ENCODE results near the gene METTL9.
"Not testable (repeated sequence)": the region's sequence is repeated elsewhere in the genome, so short reads cannot be mapped to it uniquely, and the experiment has no call there.

Gene METTL9

GRCh38 chr16:21599122-21600030 is at the start of gene METTL9:
Gene METTL9, plus strand, starts transcription at chr16:21599577. Its CDS starts 157 bp downstream, at chr16:21599734.
- Histone ChIP-seq H3K4me3 (peak within 1 kb of the TSS; percentile 65 to 92 (median 87)), H3K27ac (peak within 1 kb of the TSS; percentile 87 to 99 (median 96))

DNA sequence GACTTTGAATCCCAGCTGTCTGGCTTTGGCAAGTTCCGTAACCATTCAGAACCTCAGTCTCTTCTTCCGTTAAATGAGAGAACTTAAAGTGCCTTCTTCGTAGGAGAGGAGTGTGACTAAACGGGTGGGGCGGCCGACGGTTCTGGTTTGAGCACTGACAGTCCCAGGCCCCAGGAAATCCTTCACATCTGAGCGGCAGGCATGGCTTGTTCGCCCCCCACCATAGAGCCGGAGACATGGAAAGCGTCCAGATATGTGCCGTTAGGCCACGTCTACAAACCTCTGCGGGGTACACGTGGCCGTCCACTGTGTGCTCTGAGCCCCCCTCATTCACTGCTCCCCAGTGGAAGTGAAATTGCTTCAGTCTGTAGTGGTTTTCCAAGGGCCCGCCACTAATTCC is 49.4 kb upstream of the METTL9 start:
- not testable (repeated sequence) for H3K4me3 ChIP-seq, H3K27ac ChIP-seq

DNA sequence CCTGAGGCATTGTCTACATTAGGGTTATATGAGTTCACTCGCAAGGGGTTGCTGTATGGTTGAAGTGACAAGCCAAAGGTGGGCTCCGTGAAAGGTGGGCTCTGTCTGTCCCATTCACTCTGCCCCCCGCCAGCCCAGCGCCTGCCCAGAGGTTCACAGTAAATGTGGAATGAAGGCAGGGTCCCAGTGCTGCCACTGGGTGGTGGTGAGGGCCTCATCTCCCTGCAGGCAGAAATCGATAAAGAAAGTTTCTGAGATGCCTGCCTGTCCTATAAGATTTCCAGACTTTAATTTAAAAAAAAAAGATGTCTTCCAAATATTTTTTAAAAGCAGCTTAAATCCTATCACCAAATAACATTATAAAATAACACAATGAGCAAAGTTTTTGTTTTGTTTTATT is 48.9 kb upstream of the METTL9 start:
- not testable (repeated sequence) for H3K27ac ChIP-seq, H3K4me3 ChIP-seq

DNA sequence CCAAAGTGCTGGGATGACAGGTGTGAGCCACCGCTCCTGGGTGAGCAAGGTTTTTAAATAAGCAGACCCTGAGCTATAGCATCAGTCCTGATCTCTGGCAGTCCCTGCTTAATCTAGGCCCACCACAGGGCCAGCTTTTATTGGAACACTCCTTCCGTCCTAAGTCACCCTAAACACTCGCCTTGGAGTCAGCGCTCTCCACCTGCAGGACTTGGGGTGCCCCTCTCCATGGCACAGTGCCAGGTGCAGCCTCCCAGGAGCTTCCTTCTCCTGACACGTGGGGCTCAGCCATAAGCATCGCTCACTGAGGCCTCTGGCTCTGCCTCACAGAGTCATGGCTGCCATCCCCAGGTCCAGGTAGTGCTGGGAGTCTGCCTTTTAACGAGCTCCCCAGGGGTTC is 48.3 kb upstream of the METTL9 start:
- H3K4me3 ChIP-seq, H3K27ac ChIP-seq: not testable (repeated sequence)

DNA sequence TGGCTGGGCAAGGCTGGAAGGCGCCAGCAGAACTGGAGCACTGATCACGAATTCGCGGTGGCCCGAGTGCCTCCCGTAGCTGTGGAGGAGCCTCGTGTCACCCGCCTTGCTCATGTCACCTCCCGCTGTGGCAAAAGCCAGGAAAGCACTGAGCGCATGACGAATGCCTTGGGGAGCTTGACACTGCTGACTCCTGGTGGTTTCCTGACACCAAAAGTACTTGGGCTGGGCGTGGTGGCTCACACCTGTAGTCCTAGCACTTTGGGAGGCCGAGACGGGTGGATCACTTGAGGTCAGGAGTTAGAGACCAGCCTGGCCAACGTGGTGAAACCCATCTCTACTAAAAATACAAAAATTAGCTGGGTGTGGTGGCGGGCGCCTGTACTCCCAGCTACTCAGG is 47.8 kb upstream of the METTL9 start:
- H3K4me3 ChIP-seq, H3K27ac ChIP-seq: not testable (repeated sequence)

GRCh38 chr16:21553481-21554296 is 45.7 kb upstream of the METTL9 start:
- not testable (repeated sequence) for H3K4me3 ChIP-seq, H3K27ac ChIP-seq

- H3K4me3 ChIP-seq, result peak overlapping the region in 3 of 7 experiments; percentile 1 to 12 (median 5)
- H3K27ac ChIP-seq, result no peak overlapping the region
Observed at GRCh38 chr16:21554795-21555585, 44.4 kb upstream of the METTL9 start.

DNA sequence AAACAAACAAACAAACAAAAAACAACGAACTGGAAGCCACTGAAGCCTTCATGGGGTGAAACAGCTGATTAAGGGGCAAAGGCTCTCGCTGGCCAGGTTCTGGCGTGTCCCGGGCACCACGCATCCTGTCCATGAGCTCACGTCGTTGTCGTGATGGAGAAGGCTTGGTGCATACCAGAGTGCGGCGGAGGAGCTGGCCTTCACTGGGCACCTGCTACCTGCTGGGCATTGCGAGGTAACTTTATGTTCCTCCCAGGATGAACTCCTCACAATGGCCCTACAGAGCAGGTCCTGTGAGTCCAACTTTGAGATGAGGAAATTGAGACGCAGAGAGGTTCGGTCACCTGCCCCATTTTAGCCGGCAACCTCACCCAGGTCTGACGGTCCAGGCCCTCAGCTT is 43.8 kb upstream of the METTL9 start:
- H3K4me3 ChIP-seq, result peak overlapping the region in 1 of 7 experiments; percentile 1
- H3K27ac ChIP-seq, result not testable (repeated sequence)

DNA sequence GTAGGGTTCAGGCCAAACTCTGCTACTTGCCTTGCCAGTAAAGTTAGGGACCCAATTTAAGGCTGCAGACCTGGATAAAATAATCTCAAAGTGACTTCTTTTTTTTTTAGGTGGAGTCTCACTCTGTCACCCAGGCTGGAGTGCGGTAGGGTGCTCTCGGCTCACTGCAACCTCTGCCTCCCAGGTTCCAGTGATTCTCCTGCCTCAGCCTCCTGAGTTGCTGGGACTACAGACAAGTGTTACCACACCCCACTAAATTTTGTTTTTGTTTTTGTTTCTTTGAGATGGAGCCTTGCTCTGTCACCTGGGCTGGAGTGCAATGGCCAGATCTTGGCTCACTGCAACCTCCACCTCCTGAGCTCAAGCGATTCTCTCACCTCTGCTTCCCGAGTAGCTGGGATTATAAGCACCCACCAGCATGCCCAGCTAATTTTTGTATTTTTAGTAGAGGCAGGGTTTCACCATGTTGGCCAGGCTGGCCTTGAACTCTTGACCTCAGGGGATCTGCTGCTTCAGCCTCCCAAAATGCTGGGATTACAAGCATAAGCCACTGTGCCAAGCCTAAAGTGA is 43.3 kb upstream of the METTL9 start:
- not testable (repeated sequence) for H3K4me3 ChIP-seq, H3K27ac ChIP-seq

- H3K27ac ChIP-seq, result not testable (repeated sequence)
Observed at GRCh38 chr16:21556651-21557241, 42.6 kb upstream of the METTL9 start.

GRCh38 chr16:21560462-21560861 is 38.9 kb upstream of the METTL9 start:
- no peak overlapping the region for H3K27ac ChIP-seq
- H3K4me3 ChIP-seq, result no peak overlapping the region

More at GRCh38 chr16:21556651-21557241, 42.6 kb upstream of the METTL9 start:
- H3K4me3 ChIP-seq, result not testable (repeated sequence)

GRCh38 chr16:21563676-21564075 is 35.7 kb upstream of the METTL9 start:
- Histone ChIP-seq H3K4me3 (no peak overlapping the region), H3K27ac (no peak overlapping the region)

DNA sequence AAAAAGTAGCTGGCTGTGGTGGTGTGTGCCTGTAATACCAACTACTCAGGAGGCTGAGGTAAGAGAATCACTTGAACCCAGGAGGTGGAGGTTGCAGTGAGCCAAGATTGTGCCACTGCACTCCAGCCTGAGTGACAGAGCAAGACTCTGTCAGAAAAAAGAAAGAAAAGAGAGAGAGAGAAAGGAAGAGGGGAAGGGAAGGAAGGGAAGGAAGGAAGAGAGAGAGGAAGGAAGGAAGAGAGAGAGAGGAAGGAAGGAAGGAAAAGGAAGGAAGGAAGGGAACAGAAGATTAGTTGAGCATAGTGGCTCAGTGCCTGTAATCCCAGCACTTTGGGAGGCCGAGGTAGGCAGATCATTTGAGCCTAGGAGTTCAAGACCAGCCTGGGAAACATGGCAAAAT is 35.0 kb upstream of the METTL9 start:
- H3K27ac ChIP-seq, H3K4me3 ChIP-seq: not testable (repeated sequence)

DNA sequence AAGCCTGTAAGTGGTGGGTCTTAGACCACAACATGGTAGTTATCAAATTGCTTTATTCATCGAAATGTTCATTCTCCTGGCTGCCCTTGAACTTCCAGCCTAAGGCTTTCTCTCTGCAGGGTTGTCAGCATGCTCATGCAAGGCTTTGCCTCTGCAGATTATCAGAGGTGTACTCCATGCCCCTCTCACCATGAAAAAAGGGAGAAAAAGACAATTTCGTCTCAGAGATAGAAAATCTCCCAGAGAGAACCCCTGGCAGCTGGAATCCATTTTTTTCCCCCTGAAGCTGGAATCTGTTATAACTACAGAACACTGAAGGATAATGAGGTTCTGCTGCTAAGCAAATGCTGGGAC is 33.9 kb upstream of the METTL9 start:
- H3K27ac ChIP-seq, result peak overlapping the region in 3 of 21 experiments; percentile 2 to 14 (median 6)
- H3K4me3 ChIP-seq, result no peak overlapping the region

DNA sequence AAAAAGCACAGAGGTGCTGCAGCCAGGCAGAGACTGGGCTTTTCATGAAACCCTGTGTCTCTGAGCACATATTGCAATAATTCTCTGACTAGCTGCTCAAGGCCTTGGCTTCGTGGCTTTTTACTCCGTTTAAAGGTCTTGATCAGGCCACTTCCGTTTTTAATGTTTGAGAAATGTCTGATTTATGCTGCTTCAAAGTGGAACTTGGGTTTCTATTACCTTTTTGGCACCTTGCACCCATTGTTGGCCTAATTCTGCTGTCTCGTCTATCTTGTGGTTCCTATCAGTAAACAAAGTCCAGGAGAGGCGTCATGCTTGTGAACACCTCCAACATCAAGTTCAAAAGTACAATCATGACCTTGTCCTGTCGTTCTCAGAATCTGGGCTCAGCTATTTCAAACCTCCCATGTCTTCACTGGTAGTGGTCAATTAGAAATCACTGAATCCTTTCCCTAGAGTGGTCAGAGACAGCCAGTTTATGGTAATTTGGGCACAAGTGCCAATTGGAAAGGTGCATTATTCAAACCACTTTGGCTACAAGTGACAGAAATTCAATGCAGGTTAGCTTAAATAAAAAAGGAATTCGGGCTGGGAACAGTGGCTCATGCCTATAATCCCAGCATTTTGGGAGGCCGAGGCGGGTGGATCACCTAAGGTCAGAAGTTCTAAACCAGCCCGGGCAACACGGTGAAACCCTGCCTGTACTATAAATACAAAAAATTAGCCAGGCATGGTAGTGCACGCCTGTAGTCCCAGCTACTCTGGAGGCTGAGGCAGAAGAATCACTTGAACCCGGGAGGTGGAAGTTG is 33.3 kb upstream of the METTL9 start:
- Histone ChIP-seq H3K27ac (peak overlapping the region in 3 of 21 experiments; percentile 2 to 14 (median 6)), H3K4me3 (no peak overlapping the region)

DNA sequence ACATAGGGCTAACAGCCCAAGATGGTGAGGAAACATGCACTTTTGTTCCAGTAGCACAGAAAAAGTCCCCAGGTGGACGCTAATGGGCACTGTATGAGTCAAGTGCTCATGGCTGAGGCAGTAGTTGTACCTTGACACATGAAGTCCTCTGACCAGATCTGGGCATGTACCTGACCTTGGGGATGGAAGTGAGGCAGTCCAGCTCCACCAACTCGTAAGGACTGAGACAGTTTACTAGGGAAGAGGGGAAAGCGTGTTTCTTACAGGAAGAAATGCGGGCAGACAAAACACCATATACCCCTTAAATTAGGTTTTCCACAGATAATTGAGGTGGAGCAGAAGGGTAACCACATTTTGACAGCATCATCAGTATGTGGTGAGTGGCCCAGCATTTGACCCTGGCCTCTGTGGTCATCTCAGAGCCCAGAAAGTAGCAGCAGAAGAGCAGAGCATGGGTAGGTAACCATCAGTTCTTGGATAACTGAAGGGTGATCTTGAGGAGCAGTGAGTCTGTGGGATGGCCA is 32.4 kb upstream of the METTL9 start:
- Histone ChIP-seq H3K27ac (no peak overlapping the region), H3K4me3 (no peak overlapping the region)

DNA sequence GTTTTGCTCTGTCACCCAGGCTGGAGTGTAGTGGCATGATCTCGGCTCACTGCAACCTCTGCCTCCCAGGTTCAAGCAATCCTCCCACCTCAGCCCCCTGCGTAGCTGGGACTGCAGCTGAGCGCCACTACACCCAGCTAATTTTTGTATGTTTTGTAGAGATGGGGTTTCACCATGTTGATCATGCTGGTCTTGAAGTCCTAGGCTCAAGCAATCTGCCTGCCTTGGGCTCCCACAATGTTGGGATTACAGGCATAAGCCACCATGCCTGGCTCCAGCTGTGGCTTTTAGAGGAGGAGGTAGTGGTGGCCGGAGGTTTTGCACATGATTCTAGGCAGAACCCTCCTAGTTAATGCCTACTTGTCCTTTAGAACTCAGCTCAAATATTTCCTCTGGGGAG is 31.9 kb upstream of the METTL9 start:
- not testable (repeated sequence) for H3K4me3 ChIP-seq, H3K27ac ChIP-seq

GRCh38 chr16:21568502-21569189 is 30.7 kb upstream of the METTL9 start:
- H3K27ac ChIP-seq, result no peak overlapping the region
- no peak overlapping the region for H3K4me3 ChIP-seq
